NCI-H1436 (cell line): Measurements from ENCODE around the gene MARCKS.

ENCODE experiments used
- DNase-seq: peaks from one replicate; lab custom pipeline; 2025; lab: John Stamatoyannopoulos, UW

The MARCKS gene

GRCh38 chr6:113856625-113857555 lies at the start of gene MARCKS:
MARCKS (plus strand) TSS chr6:113857345; CDS start chr6:113857746, 401 bp downstream.
- DNase-seq, result peak; percentile 91

- DNase-seq, result no peak
Measured at GRCh38 chr6:113809826-113810225, 47.3 kb upstream of the MARCKS start.

GRCh38 chr6:113813142-113813541 lies 44.0 kb upstream of the MARCKS start:
- DNase-seq, result no peak

- DNase-seq, result no peak
Measured at GRCh38 chr6:113818578-113818977, 38.6 kb upstream of the MARCKS start.

GRCh38 chr6:113819169-113819830 lies 37.8 kb upstream of the MARCKS start:
- no peak for DNase-seq

GRCh38 chr6:113820761-113821160 lies 36.4 kb upstream of the MARCKS start:
- no peak for DNase-seq

- DNase-seq, result no peak
Measured at GRCh38 chr6:113821445-113821844, 35.7 kb upstream of the MARCKS start.

- DNase-seq, result no peak
Measured at GRCh38 chr6:113823916-113824315, 33.2 kb upstream of the MARCKS start.

- no peak for DNase-seq
Measured at GRCh38 chr6:113824411-113824810, 32.7 kb upstream of the MARCKS start.

GRCh38 chr6:113824866-113825265 lies 32.3 kb upstream of the MARCKS start:
- DNase-seq, result no peak

GRCh38 chr6:113825781-113826180 lies 31.4 kb upstream of the MARCKS start:
- peak; percentile 33 for DNase-seq

GRCh38 chr6:113828984-113829695 lies 28.0 kb upstream of the MARCKS start:
- DNase-seq, result no peak

GRCh38 chr6:113829696-113830045 lies 27.5 kb upstream of the MARCKS start:
- DNase-seq, result no peak

- DNase-seq, result no peak
Measured at GRCh38 chr6:113830140-113830539, 27.0 kb upstream of the MARCKS start.

GRCh38 chr6:113833537-113833936 lies 23.6 kb upstream of the MARCKS start:
- no peak for DNase-seq

GRCh38 chr6:113837170-113837569 lies 20.0 kb upstream of the MARCKS start:
- DNase-seq, result no peak

- DNase-seq, result no peak
Measured at GRCh38 chr6:113842165-113842564, 15.0 kb upstream of the MARCKS start.

GRCh38 chr6:113843500-113844073 lies 13.6 kb upstream of the MARCKS start:
- DNase-seq, result no peak

- no peak for DNase-seq
Measured at GRCh38 chr6:113846577-113846976, 10.6 kb upstream of the MARCKS start.

GRCh38 chr6:113847447-113847846 lies 9.7 kb upstream of the MARCKS start:
- DNase-seq, result no peak

GRCh38 chr6:113848280-113848679 lies 8.9 kb upstream of the MARCKS start:
- no peak for DNase-seq

GRCh38 chr6:113848811-113849210 lies 8.3 kb upstream of the MARCKS start:
- DNase-seq, result no peak
